NB4 (cell line): ENCODE results near the gene C11orf86.

Source experiments
- POLR2A ChIP-seq: IDR thresholded peaks from 2 replicates; pipeline ENCODE4 v1.6.1; 2011; ENCODE audit warnings: mild to moderate bottlenecking; ENCODE audit not compliant: insufficient read length; ENCODE audit errors: extremely low read depth
- TF ChIP-seq, protein P1 (sequence below): IDR thresholded peaks from one replicate; pipeline ENCODE4 v1.5.1; 2012; ENCODE audit warnings: low read depth, low read length

DNA sequence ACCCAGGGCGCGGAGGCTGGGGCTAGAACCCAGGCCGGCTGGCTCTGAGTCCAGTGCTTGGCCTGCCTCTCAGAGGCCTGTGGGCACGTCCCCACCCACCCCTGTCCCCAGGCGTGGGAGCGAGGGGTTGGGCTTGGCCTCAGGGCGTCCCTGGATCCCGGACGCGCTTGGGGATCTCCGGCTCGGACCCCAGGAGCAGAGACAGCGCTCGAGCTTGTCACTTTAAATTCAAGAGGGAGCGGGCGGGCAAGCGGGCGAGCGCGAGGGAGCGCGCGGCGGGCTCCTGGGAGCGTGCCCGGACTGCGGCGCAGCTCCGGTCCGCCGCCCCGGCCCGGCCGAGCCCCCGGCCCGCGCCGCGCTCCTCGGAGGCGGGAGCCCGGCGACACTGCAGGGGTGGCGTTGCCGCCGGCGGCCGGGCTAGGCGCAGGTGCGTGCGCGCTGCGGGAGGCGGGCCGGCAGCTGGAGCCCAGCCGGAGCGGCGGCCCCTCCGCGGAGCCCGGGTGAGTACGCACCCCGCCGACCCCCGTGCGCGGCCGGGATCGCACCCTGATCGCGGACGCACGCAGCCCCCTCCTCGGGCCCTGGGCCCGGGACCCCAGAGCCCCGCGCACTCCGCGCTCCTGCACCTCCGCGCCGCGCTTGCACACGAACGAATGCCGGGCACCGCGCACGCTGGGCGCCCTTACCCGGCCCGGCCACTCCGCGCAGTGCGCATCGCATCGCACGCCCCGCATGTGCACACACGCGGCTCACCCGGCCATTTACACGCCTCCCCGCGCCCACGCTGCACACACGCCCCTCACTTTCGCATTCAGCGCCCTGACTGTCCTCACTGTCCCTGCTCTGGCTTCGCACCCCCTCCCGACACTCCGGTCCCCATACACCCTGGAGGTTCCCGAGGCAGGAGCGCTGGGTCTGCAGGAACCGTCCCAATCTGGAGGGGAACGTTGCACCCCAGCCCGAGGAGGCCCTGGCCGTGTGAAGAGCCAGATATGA, 48.2 kb downstream of the C11orf86 start, which contains the start of gene SYT12:
- TF ChIP-seq, protein P1, sequence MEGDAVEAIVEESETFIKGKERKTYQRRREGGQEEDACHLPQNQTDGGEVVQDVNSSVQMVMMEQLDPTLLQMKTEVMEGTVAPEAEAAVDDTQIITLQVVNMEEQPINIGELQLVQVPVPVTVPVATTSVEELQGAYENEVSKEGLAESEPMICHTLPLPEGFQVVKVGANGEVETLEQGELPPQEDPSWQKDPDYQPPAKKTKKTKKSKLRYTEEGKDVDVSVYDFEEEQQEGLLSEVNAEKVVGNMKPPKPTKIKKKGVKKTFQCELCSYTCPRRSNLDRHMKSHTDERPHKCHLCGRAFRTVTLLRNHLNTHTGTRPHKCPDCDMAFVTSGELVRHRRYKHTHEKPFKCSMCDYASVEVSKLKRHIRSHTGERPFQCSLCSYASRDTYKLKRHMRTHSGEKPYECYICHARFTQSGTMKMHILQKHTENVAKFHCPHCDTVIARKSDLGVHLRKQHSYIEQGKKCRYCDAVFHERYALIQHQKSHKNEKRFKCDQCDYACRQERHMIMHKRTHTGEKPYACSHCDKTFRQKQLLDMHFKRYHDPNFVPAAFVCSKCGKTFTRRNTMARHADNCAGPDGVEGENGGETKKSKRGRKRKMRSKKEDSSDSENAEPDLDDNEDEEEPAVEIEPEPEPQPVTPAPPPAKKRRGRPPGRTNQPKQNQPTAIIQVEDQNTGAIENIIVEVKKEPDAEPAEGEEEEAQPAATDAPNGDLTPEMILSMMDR: no peak
- TF ChIP-seq POLR2A: no peak
